ENCODE measurements around the gene LPIN3.

- TF ChIP-seq EZH2 (IDR thresholded peaks at IDR 0.05; ENCODE audit: borderline replicate concordance, low read depth, low read length, severe bottlenecking) = no peak
- TF ChIP-seq MYC (IDR thresholded peaks at IDR 0.05; ENCODE audit: low read depth, low read length) = no peak
- no peak for TF ChIP-seq CTCF (IDR thresholded peaks at IDR 0.05; ENCODE audit: extremely low read depth in 1 of 2, insufficient read depth in 1 of 2, low read depth in 1 of 2, low read length in 2 of 2)
- no peak for TF ChIP-seq POLR2AphosphoS5 (IDR thresholded peaks at IDR 0.05; ENCODE audit: insufficient read depth, low read depth, low read length)
These were observed 17.0 kb downstream of the LPIN3 start for GRCh38 chr20:41357424-41358163.
